Measurements from ENCODE around the gene ARHGEF4. TPM values are rescaled to one million over a fixed set of nuclear protein-coding genes. Genes with fewer than 3 reads are reported as not detected.

Gene ARHGEF4
- total and polyA plus RNA-seq, 10 of the 15 experiments (the other 5 are each of a cell fraction or from before 2014, with no cell fraction given) = 0.02 to 0.24 (median 0.16) TPM; not detected in 6

GRCh38 chr2:131034122-131035051 is 197.7 kb downstream of the ARHGEF4 start:
- intact Hi-C loops (cut with micrococcal nuclease; ENCODE audit: unreplicated experiment) (no loop called here), in situ Hi-C loops (cut with MboI) (no loop called here)
- peaks cover 2% of the 10 kb centered on the region in 2 experiments; a peak in 2 of 4 replicates for H3K27me3 ChIP-seq (replicated peaks in 1 of 2; ENCODE audit: control insufficient read depth in 2 of 2, insufficient read depth in 2 of 2, low read length in 1 of 2)
- no peaks in the 10 kb centered on the region for H3K79me2 ChIP-seq (ENCODE audit: control insufficient read depth, insufficient read depth, low read length)
- H3K4me1 ChIP-seq (ENCODE audit: control insufficient read depth, insufficient read depth, low read length) = no peaks in the 10 kb centered on the region
- RAD21 ChIA-PET (ENCODE audit: unreplicated experiment) = no interaction called here
- H3K4me2 ChIP-seq (ENCODE audit: control insufficient read depth, insufficient read depth) = no peak overlapping the region
- no peak overlapping the region for H2AFZ ChIP-seq (ENCODE audit: control insufficient read depth, low read depth, low read length)
- no peak overlapping the region for H3K9ac ChIP-seq (ENCODE audit: control insufficient read depth, insufficient read depth, low read length)
- ATAC-seq (no peak), DNase-seq (ENCODE audit: low read depth, low spot score) (no peak), FAIRE-seq (no peak)
- H4K20me1 ChIP-seq (ENCODE audit: control insufficient read depth, insufficient read depth) = peaks cover 3% of the 10 kb centered on the region; the same call in 1 of the 2 replicates
- SMC1A ChIA-PET (ENCODE audit: uncharacterized antibody, unreplicated experiment) = no interaction called here
- POLR2A ChIA-PET = no interaction called here
- CTCF ChIA-PET = no interaction called here
- no peak for TF ChIP-seq ETV6 (conservative IDR thresholded peaks at IDR 0.05 in 1 of 2, IDR thresholded peaks at IDR 0.05 in 1 of 2; ENCODE audit: borderline replicate concordance in 1 of 2, low read depth in 1 of 2)
- TF ChIP-seq SUZ12 (IDR thresholded peaks at IDR 0.05; ENCODE audit: unreplicated experiment) = no peak
- TF ChIP-seq MYC (IDR thresholded peaks at IDR 0.05; ENCODE audit: insufficient read depth, insufficient read length, insufficient replicate concordance, low read length, severe bottlenecking) = no peak
- no peak for TF ChIP-seq PBX3 (IDR thresholded peaks at IDR 0.05; ENCODE audit: insufficient replicate concordance, low read depth, low read length)
- TF ChIP-seq MEF2A (IDR thresholded peaks at IDR 0.05; ENCODE audit: insufficient read depth, low read depth, low read length) = no peak
- TF ChIP-seq ESRRA (IDR thresholded peaks at IDR 0.05; ENCODE audit: low read length) = no peak
- no peak for TF ChIP-seq GATAD2B (conservative IDR thresholded peaks at IDR 0.05; ENCODE audit: low read depth)
- TF ChIP-seq POLR2A (IDR thresholded peaks at IDR 0.05; ENCODE audit: low read depth, low read length) = no peak
- TF ChIP-seq POLR2AphosphoS2 (IDR thresholded peaks at IDR 0.05; ENCODE audit: low read depth, low read length) = no peak
- no peak for TF ChIP-seq NR2C1 (IDR thresholded peaks at IDR 0.05)
- TF ChIP-seq HDAC2 (IDR thresholded peaks at IDR 0.05) = no peak
- no peak for TF ChIP-seq ZBTB4 (CRISPR knock-in tag; IDR thresholded peaks at IDR 0.05)
- TF ChIP-seq CBX3 (IDR thresholded peaks at IDR 0.05; ENCODE audit: borderline replicate concordance, low read depth) = no peak
- no peak for TF ChIP-seq RFX5 (IDR thresholded peaks at IDR 0.05; ENCODE audit: low read depth, low read length)
- no peak for TF ChIP-seq NFIC (IDR thresholded peaks at IDR 0.05; ENCODE audit: low read depth, low read length)
- no peak for TF ChIP-seq SMAD5 (IDR thresholded peaks at IDR 0.05; ENCODE audit: low read depth)
- TF ChIP-seq USF2 (IDR thresholded peaks at IDR 0.05; ENCODE audit: borderline replicate concordance, low read depth, low read length) = no peak
- no peak for TF ChIP-seq TBL1XR1 (IDR thresholded peaks at IDR 0.05; ENCODE audit: low read depth, low read length)
- no peak overlapping the region for H3K4me3 ChIP-seq
- no peaks in the 10 kb centered on the region for H3K9me3 ChIP-seq (replicated peaks; ENCODE audit: control insufficient read depth, insufficient read depth, low read length)
- no TSS peak for BruUV-seq (replicated peaks)
- no peaks in the 10 kb centered on the region for H3K36me3 ChIP-seq (ENCODE audit: control insufficient read depth in 2 of 2, insufficient read depth in 2 of 2, low read length in 1 of 2)
- no peak overlapping the region for H3K27ac ChIP-seq (ENCODE audit: control insufficient read depth, insufficient read depth)
- 11% methylated on average over 47 of the region's 61 CpGs for WGBS (ENCODE audit: insufficient coverage, insufficient replicate concordance, low lambda C conversion rate, missing lambda C conversion rate)
